Kidney epithelial cell (primary cell): ENCODE results near the gene SPC24. TPM values are rescaled to one million over a fixed set of nuclear protein-coding genes. Genes with fewer than 3 reads are reported as not detected.
"Not testable (repeated sequence)": the region's sequence is repeated elsewhere in the genome, so short reads cannot be mapped to it uniquely, and the experiment has no call there.

Experiments used
- DNase-seq: peaks from one replicate; pipeline ENCODE4 v3.0.0-alpha.2; 2010; ENCODE audit warnings: low read depth
- H3K27me3 ChIP-seq: 2 replicates; pipeline ENCODE4 v1.6.0; 2011; ENCODE audit warnings: low read length; ENCODE audit not compliant: control insufficient read depth, insufficient read depth
- H3K36me3 ChIP-seq: 2 replicates; pipeline ENCODE4 v1.5.1; 2011; ENCODE audit warnings: low read length; ENCODE audit not compliant: control insufficient read depth, insufficient read depth
- H3K4me3 ChIP-seq: 2 replicates; pipeline ENCODE4 v1.5.1; 2011; ENCODE audit warnings: low read depth, mild to moderate bottlenecking, control low read depth, low read length
- total RNA-seq: library from RNA; depleted of rRNA; stranded (reverse); fragments of >200 nt; gene quantifications from 2 replicates; pipeline ENCODE4 v1.2.3, GENCODE V29; 2015
- TF ChIP-seq, protein P1 (sequence below): IDR thresholded peaks from 2 replicates; pipeline ENCODE4 v1.5.1; 2011; ENCODE audit warnings: mild to moderate bottlenecking, moderate library complexity, low read length, control low read depth, inconsistent platforms; ENCODE audit not compliant: insufficient read depth, poor library complexity, severe bottlenecking

Gene SPC24
- total RNA-seq, 1 donor from 2014 or later, result 2.8 TPM

DNA sequence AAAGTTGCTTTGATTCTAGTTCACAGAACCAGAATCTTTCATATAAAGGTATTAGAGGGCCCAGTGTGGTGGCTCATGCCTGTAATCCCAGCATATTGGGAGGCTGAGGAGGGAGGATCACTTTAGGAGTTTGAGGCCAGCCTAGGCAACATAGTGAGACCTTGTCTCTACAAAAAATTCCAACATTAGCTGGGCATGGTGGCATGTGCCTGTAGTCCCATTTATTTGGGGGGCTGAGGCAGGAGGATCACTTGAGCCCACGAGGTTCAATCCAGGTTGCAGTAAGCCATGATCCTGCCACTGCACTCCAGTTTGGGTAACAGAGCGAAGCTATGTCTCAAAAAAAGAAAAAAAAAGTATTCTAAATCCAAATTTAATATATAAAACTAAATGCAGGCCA lies 57.3 kb downstream of the SPC24 start:
- Histone ChIP-seq H3K27me3 (no peaks in the 10 kb centered on the region), H3K36me3 (peaks cover 9% of the 10 kb centered on the region), H3K4me3 (no peak overlapping the region)
- DNase-seq, result no peak
- TF ChIP-seq, protein P1, sequence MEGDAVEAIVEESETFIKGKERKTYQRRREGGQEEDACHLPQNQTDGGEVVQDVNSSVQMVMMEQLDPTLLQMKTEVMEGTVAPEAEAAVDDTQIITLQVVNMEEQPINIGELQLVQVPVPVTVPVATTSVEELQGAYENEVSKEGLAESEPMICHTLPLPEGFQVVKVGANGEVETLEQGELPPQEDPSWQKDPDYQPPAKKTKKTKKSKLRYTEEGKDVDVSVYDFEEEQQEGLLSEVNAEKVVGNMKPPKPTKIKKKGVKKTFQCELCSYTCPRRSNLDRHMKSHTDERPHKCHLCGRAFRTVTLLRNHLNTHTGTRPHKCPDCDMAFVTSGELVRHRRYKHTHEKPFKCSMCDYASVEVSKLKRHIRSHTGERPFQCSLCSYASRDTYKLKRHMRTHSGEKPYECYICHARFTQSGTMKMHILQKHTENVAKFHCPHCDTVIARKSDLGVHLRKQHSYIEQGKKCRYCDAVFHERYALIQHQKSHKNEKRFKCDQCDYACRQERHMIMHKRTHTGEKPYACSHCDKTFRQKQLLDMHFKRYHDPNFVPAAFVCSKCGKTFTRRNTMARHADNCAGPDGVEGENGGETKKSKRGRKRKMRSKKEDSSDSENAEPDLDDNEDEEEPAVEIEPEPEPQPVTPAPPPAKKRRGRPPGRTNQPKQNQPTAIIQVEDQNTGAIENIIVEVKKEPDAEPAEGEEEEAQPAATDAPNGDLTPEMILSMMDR, result no peak

- H3K27me3 ChIP-seq, H3K36me3 ChIP-seq, H3K4me3 ChIP-seq, DNase-seq: not testable (repeated sequence)
Observed at GRCh38 chr19:11097367-11097766, 58.2 kb downstream of the SPC24 start.

DNA sequence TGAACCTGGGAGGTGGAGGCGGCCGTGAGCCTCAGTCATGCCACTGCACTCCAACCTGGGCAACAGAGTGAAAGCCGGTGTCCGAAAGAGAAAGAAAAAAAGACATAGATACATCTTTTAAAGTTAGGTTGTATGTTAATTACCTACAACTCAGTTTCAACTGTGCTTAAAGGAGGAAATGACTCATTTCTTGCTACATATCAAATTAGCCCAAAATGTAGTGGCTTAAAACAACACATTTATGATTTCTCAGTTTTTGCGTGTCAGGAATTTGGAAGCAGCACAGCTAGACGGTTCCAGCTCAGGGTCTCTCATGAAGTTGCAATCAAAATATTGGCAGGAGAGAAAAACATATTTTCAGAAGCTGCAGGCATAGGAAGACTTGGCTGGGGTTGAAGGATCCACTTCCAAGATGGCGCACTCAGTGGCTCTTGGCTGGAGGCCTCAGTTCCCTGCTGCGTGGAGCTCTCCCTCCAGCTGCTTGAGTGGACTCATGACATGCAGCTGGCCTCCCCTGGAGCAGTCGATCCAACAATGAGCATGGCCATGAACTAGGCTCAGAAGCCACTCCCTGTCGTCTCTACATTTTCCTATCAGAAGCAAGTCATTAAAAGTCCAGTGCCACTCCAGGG lies 59.3 kb downstream of the SPC24 start:
- TF ChIP-seq, protein P1, result no peak
- DNase-seq, result no peak
- no peaks in the 10 kb centered on the region for H3K27me3 ChIP-seq
- H3K4me3 ChIP-seq, result no peak overlapping the region
- H3K36me3 ChIP-seq, result peaks cover 4% of the 10 kb centered on the region

Other genes with a start within 250 kb of the SPC24 start
- gene YIPF2, start 227.1 kb downstream of the SPC24 start, total RNA-seq, result 61.1 and 91.7 TPM in 2 replicates
- 37.0 and 44.2 TPM in 2 replicates for gene TIMM29, start 227.0 kb downstream of the SPC24 start, total RNA-seq
- gene SMARCA4, start 194.8 kb downstream of the SPC24 start, total RNA-seq, result 124 and 189 TPM in 2 replicates
- gene LDLR, start 66.3 kb downstream of the SPC24 start, total RNA-seq, result 104 and 135 TPM in 2 replicates
- gene KANK2, start 41.8 kb upstream of the SPC24 start, total RNA-seq, result 42.9 and 50.6 TPM in 2 replicates
- gene ANGPTL8, start 83.8 kb upstream of the SPC24 start, total RNA-seq, result not detected in 2 replicates
- gene DOCK6, start 106.7 kb upstream of the SPC24 start, total RNA-seq, result 56.8 and 62.9 TPM in 2 replicates
- not detected in 2 replicates for gene TSPAN16, start 140.4 kb upstream of the SPC24 start, total RNA-seq
- 19.6 and 19.8 TPM in 2 replicates for gene RAB3D, start 183.9 kb upstream of the SPC24 start, total RNA-seq
- 307 and 377 TPM in 2 replicates for gene TMEM205, start 190.5 kb upstream of the SPC24 start, total RNA-seq
- gene CCDC159, start 190.7 kb upstream of the SPC24 start, total RNA-seq, result 8.2 and 21.6 TPM in 2 replicates
- 6.7 and 14.0 TPM in 2 replicates for gene PLPPR2, start 199.7 kb upstream of the SPC24 start, total RNA-seq
- gene SWSAP1, start 218.9 kb upstream of the SPC24 start, total RNA-seq, result 2.9 and 4.0 TPM in 2 replicates
- gene EPOR, start 228.5 kb upstream of the SPC24 start, total RNA-seq, result 3.0 and 4.4 TPM in 2 replicates